DMS53 (cell line): ENCODE measurements around the gene SMAD9.

Experiments used
- DNase-seq: peaks from one replicate; lab custom pipeline; 2025; lab: John Stamatoyannopoulos, UW

The SMAD9 gene

DNA sequence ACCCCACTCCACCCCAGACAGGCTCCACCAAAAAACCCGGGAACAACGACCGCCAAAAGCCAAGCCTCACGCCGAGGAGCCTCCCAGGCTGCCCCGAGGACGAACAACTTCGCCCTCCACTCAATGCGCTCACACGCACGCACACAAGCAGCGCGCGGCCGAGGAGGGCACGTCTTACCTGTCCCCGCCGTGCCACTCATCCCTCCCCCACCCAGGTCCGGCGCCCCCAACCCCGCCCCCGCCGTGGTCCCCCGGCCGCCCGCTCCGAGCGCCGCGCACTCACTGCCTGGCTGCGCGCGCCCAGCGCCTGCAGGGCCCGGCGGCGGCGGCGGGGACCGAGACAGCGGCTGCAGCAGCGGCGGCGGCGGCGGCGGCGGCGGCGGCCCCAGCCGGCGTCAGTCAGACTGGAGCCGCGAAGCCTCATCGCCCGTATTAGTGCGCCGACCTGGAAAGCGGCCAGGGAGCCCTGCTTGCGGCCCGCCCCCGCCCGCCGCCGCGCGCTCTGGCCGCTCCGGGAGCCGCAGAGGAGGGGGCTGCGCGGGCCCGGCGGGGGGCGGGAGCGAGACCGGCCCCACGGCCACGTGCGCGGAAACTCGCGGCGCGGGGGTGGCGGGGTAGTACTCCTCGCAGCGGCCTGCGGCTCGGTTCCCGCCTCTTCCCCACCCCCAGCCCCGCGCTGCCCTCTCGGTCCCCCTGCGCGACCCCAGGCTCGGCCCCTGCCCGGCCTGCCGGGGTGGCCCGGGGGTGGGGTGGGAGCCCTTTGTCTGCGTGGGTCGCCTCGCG is at the start of gene SMAD9:
Gene SMAD9, minus strand, starts transcription at position 406 of the 783 bp plus-strand sequence. CDS start 40,549 bp downstream, outside the sequence.
- peak; percentile 87 for DNase-seq

DNA sequence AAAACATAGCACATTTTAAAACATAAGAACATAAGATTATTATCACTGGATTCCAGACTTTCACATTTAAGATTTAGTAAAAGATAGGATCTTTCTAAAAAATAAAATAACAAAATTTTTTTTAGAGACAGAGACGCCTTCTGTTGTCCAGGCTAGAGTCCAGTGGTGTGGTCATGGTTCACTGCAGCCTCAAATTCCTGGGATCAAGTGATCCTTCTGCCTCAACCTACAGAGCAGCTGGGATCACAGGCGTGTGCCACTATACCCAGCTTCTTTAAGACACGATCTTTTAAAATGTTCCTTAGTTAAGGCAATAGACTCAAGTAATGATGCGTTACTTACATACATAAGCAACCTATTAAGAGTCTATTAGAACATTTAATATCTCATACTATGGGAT is 46.4 kb upstream of the SMAD9 start:
- DNase-seq: no peak

DNA sequence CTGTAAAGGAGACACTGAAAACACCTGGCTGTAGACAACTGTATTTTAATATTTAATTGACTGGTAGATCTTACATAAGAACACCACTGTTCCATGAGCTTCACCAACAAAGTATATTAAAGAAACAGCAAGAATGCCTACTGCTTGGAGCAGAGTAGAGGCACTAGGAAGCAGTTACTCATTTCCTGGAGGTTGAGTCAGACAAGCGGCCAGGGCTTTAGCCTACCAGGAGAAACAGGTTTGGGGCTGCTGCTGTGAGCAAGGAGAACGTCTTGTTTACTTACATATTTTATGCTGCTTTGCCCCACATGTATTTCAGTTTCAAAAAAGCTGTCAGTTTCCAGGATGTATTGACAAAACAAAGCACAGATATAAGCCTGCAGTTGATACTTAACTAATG is 45.7 kb upstream of the SMAD9 start:
- peak; percentile 52 for DNase-seq

DNA sequence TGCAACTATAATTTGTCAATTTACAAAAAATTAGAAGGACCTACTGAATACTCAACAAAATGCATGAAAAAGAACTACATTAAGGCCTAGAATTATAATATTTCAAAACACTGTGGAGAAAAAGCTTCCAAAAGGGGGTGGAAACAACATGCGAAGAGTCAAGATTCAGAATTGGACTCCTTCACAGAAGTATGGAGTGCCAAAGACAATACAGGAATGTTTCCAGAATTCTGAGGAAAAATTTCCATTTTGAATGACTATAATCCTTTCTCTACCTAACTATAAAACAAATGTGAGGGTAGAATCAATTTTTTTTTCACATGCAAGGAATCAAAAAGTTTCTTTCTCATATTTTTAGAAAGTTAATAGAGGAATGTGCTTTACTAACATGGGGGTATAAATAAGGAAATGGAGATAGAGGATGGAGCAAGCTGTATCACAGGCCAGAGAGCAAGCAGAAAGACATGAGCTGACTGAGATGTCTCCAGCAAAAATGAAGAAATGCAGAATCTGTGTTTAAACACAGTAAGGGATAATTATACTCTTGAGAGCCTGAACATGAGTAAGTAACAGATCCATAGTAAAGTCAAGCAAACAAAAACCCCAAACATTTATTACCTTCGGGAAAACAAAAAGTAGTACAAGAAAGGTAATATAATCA is 39.5 kb upstream of the SMAD9 start:
- DNase-seq: no peak

DNA sequence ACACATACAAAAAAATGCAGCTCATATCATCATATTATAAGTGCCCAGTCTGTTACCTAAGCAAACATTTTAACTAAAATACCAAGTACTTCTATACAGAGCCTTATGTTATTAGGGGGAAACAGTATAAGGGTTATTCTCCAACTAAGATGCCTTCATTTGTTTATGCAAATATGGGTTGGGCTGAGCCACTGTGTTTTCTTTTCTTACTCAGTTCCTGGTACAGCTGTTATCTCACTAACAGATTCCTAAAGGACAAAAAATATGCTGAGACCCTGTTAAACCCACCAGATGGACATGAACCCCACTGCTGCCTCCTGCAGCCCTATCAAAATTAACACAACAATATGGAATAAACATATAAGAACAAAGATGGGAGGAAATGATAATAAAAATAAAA is 34.5 kb upstream of the SMAD9 start:
- no peak for DNase-seq

DNA sequence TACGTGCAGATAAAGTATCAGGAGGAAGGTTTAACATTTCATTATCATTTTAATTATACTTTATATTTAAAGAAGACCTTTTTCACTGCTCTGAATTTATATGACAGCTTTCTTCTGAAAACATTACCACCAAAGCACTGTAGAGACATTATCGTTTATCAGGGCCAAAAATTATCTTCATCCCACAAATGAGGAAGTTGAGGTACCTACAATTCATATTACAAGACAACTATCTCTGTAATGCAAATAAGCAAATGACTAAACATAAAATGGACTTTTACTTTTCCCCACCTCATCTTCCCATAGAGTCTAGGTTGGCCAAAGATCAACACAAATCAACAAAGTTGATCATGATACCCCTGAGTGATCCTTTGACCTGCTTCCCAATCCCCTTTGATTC is 30.9 kb upstream of the SMAD9 start:
- no peak for DNase-seq

DNA sequence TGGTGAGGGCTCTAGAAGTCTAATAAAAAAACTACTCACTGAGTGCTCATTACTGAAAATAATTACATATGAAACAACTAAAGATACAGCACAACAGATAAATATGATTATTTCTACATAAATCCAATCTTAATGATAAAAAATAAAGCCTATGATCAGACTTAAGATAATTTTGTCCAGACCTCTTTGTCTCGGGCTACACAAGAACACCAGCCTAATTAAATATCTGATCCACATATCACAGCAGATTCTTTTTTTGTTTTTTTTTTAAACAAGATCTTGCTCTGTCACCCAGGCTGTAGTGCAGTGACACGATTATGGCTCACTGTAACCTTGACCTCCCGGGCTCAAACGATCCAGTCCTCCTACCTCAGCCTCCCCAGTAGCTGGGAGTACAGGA is 30.3 kb upstream of the SMAD9 start:
- no peak for DNase-seq

DNA sequence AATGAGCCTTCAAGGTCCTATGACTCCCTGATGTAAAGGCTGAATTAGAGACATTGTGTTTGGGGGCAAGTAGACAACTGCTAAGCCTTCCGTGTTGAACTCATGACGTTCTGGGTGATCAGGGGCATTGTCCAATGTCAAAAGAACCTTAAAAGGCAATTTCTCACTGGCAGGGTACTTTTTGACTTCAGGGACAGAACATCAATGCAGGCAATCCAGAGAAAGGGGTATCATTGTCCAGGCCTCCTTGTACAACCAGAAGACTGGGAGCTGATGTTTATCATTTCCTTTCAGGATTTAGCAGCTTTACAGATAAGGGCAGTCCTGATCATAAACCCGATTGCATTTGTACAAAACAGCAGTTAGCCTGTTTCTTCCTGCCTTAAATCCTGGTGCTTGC is 25.0 kb upstream of the SMAD9 start:
- no peak for DNase-seq

DNA sequence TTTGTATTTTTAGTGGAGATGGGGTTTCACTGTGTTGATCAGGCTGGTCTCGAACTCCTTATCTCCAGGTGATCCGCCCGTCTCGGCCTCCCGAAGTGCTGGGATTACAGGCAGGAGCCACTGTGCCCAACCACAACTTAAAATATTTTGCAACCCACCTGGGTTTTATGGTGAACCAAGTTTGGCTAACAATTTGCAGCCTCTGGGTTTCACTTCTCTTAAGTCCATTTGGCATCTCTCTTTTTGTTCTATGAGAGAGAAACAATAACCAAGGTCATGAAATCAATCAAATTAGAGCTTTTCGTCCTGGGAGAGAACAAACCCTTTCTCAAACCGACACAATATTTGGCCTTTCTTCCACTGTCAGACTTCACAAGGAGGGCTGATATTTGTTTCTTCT is 5.6 kb upstream of the SMAD9 start:
- no peak for DNase-seq

DNA sequence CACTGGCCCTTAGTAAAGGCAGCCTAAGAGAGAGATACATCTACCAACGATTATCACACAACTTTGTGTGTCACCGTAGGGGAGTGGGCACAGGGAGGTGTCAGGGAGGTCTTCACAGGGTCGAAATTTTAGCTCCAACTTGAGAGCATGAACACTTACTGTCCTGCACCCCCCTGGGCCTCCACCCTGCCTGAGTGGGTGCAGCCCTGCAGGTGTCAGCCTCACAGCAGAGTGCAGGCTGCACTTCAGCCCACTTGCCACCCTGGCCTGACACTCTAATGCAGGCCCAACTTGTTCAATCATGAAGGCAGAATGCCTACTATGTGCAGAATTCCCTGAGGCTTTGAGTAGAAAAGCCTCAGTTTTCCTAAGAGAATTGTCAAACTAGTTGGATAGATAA is 4.0 kb upstream of the SMAD9 start:
- DNase-seq: no peak

DNA sequence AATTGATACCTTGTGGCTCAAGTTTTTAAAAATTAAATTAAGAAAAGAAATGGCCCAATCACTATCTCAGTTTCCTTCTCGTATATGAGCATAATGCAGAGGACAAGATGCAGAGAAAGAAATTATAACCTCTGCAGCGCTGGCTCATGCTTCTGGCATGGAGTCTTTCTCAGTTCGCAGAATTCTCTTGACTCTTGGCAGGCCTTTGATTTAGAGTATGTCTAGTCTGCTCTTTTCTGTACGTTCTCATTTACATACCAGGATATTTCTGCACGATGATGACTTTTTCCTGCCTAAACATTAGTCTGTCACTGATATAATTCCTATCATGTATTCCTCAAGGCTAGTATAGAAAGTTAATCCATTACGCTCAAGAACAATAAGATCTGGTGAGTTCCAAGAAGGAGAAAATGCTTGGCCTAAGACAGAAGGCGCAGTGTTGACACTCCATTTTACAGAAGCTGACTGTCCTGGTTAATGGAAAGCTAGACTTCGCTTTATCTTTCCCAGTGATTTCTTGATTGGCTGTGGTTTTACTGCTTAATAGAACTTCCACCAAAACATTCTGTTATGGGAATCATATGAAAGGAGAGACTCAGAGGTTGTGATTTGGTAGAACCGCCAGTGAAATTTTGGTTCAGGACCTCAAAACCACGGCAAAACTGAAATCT is 1.7 kb upstream of the SMAD9 start:
- no peak for DNase-seq

DNA sequence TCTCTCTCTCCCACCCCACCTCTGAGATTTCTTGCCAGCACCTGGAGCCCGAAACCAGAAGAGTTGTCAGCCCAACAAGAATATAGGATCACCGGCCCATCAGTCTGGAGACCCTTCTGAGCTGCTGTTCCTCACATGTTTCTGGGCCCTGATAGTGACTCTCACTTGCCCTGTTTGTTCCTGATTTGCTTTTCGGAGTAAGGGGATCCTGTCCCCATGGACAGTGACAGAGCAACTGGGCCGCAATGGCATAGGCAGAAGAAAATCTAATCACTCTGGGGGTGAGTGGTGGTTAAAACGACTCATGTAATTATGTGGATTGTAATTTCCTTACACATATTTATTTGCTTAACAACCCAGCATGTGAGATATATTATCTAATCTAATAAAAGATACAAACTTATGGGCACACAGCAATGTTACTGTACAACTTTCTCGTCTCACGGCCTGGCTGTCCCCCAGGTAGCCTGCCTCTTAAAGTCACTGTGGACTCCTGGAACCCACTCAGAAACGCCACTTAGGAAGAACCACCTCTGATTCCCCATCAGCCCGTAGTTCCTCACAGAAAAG is 663 bp upstream of the SMAD9 start:
- no peak for DNase-seq

DNA sequence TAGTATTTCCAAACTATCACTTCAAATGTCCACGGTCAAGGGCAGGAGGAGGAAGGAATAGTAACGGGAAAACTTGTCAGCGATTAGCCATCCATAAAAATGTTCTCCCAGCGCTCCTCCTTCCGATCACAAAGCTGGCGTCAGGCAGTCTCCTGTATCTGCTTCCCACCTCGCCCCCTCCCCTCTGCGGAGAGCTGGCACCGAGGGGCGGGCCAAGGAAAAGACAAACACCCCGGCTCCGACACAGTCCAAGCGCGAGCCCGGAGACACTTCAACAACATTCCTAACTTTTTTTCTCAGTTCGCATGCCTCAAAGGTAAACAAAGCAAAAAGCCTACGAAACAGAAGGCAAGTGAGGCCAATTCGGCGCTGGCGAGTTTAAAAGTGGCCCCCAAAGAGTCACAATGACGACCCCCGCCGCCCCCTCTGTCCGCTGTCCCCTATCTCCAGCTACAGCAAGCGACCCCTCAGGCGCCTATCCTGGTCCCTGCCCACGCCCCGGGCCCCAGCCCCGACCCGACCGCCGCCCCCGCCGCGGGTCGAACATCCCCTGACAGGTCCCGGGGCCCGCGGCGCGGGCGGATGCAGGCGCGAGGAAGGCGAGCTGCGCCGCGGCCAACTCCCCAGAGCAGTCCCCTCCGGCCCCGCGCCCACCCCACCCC is 736 bp downstream of the SMAD9 start:
- peak; percentile 69 for DNase-seq

DNA sequence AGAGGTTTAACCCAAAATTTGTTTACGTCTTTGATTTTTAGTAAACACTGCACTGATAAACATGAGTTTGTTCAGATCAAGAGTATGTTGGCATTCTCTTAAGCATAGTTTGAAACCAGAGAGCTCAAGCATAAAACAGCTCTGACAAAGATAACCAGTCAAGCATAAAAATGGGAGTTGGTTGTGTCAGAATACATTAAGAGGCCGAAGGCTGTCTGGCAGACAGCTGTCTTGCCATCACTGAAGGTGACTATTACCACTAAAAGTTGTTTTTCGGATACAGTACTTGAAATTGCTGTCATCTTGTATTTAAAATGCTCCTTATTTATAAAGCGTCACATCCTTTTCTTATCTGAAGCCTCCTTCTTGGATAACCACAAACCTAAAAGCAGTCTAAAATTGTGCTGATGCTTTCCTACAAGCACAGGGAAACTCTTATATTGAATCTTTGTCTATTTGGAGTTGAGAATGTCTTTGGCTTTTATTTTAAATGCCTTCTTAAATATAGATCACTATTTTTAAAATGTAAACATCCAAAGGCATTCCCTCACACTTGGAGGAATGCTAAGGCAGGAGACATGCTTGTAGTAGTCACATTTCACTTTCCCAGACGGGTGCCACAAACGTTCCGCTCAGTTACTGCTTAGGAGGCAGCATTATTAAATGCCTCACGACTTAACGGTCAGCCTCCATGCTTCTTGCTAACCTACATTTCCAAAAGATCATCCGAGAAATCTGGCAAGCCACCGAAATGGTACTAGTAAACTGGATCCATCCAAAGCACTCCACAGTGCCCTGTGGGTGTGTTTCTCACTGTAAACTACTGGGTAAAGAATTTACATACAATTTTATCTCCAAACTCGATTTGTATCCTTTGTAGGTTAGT is 1.5 kb downstream of the SMAD9 start:
- peak; percentile 24 for DNase-seq

DNA sequence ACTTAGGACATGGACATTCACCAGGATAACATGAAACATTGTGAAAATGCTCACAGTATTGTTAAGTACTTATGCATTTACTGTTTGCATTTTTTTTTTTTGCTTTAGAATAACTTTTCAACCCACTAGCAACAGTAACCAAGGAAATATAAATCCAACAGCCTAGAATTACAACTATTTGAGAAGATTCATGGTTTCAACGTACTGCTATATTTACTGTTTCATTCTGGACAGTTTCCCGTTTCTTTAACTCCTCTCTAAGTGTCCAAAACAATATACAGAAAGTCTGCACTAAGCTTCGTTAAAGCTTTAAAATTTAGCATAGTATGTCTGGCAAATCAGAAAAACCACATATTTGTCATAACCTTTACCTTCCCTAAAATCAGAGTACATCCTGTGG is 2.7 kb downstream of the SMAD9 start:
- no peak for DNase-seq

DNA sequence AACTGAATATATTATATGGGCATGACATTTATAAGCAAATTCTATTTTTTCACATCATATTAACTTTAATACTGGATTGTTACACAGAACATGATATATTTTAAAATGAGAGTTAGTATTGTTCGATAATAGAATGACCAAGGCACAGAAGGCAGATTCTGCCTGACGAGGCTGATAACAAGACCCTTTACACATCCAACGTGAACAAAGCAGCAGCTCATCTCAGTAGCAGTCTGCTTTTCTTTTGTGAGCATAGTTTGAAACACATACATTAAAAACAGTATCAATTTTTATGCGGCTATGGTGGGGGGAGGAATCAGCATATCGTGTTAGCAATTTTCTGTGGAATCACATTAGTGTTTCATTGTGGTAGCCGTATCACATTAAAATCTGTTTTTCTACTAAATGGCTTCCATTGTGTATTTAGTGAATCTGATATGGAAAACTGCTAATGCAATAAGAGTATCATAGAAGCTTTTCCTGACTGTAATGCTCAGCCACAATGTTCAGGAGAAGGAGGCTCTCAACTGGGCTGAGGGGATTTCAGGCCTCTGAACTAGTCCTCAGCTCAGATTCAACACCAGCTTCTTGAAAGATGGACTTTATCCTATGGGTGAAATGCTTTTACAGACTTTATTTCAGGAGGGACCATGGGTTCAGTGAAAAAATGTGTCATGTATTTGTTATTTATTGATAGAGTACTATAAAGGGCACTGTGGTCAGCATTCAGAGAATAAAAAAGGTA is 4.0 kb downstream of the SMAD9 start:
- no peak for DNase-seq

DNA sequence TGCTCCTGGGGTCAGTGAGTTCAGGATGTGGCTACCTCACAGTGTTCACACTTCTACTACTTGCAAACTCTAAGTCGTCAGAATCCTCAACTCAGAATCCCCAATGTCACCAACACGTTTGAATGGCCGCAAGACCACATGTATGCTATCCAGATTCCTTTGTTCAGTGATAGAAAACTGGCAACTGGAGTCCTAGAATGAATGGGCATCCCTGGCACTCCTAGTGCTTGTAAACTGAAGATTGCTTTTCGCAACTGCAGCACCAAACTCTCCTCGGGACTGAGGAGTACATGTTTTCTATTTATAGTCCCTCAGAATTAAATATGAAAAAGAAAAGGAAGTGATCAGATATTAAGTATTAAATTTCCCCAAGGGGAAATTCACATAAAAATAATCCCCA is 4.9 kb downstream of the SMAD9 start:
- no peak for DNase-seq

DNA sequence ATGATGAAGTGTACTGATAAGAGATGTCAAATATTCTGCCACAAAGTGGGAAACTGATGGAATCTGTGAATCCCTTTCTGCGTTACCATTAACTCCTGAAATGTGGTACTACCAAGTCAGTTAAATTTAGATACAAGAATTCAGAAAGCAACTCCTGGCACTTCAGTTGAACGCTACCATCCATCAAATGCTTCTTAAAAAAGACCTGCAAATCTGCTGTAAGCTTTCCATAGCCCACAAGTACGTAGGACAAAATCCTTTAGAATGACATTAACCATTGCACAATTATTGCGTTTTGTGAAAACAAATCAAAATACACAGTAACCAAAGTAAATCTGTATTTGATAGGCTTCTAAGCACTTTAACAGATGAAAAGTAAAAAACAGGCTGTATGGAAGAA is 5.4 kb downstream of the SMAD9 start:
- DNase-seq: no peak

DNA sequence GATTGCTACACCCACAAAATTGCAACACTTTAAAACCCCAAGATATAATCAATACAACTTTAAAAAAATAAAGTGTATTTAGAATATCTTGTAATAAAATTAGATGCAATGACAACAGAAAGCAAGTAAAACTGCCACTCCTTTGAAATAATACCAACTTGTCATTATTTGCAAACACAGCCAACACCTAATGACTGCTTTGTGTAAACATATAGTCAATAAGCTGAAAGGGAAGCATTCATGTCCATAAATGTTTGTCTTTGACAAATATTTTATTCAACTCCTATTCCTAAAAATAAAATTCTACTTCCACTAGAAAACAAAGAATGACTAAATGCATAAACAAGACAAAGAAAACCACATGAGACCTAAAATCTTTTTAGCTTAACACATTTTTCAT is 6.6 kb downstream of the SMAD9 start:
- DNase-seq: peak; percentile 38

DNA sequence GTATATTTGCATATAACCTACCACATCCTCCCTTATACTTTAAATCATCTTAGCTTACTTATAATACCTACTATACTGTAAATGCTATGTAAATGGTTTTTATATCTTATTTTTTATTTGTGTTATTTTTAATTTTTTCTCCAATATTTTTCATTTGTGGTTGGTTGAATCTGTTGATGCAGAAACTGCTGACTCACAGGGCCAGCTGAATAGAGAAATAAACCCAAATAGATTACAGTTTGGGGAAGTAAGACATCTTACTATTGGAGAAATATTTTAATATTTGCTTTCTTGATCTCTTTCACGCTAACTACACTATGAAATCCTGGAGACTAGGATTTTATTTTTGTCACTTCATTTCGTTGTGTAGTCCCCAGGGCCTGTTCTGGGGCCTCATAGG is 7.1 kb downstream of the SMAD9 start:
- DNase-seq: peak; percentile 40

DNA sequence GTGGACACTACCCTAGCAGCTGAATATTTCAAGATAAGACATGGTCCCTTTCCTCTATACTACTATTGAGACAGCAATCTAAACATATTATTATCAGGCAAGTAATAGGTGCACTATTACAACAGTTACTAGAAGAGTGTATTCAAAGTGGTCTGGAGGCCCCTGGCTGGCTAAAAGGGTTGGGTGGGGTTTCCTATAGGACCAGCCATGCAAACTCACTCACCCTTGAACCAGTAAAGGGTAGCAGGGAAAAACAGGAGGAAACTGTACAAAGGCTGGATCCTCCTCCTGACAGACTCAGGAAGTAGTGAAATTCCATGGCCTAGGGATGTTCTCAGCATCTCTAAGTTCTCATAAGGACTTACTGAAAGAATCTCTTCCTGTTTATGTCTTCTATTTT is 7.7 kb downstream of the SMAD9 start:
- DNase-seq: peak; percentile 18
